Ammon's horn (tissue), 1 donor: ENCODE results near the gene NEO1.
A peak's percentile ranks its signal among the peaks of the same experiment; 100 is the strongest.

Experiments used
- DNase-seq: peaks from one replicate; pipeline ENCODE4 v3.0.0-alpha.2; 2016; ENCODE audit warnings: low spot score

The NEO1 gene

DNA sequence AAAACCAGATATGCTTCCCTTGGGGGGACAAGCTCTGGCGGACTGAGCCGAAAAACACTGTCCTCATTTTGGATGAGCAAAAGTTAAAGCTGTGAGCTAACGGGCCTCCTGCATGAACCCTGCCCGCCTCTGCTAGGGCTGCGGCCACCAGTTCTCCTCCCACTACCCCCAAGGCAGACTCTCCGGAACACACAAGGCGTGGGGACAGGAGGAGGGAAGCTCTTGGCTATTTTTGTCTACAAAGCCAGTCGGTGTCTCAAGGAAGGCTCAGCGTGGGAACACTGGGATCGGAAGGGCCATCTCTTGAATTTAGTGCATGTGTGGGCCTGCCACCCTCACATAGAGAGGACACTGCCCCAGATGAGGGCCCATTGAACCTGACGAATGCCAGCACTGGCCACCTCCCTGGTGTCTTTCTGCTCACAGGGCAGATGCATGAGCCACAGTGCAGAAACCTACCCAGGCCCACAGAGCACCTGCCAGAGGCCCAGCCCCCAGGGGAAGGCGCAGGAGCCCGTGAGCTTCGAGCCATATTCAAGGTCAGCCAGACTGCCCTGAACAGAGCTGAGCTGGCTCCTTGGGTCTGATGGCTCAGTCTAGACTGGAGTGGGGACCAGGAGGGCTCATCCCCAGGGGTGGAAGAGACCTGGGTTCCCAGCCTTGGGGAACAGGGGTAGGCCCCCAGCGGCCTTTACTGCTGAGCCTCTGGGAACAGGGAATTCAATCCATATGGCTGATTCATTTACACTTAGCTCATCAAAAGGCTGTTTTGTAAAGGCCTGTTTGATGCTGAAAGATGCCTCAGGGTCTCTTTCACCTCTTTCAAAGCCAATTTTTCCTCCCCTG is 278.2 kb downstream of the NEO1 start:
- no peak for DNase-seq

DNA sequence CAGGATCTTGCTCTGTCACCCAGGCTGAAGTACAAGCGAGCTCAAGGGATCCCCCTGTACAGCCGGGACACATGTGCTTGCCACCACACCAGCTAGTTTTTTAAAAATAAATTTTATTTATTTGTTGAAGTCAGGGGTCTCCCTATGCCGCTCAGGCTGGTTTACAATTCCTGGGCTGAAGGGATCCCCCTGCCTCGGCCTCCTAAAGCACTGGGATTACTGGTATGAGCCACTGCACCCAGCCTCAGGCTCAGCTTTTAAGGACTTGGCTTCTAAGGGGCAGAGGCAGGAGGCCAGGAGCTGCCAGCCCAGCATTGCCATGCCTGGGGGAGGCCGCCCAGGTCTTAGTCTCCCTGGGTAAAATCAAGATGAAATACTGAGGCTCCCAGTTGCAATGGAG is 279.2 kb downstream of the NEO1 start:
- no peak for DNase-seq

DNA sequence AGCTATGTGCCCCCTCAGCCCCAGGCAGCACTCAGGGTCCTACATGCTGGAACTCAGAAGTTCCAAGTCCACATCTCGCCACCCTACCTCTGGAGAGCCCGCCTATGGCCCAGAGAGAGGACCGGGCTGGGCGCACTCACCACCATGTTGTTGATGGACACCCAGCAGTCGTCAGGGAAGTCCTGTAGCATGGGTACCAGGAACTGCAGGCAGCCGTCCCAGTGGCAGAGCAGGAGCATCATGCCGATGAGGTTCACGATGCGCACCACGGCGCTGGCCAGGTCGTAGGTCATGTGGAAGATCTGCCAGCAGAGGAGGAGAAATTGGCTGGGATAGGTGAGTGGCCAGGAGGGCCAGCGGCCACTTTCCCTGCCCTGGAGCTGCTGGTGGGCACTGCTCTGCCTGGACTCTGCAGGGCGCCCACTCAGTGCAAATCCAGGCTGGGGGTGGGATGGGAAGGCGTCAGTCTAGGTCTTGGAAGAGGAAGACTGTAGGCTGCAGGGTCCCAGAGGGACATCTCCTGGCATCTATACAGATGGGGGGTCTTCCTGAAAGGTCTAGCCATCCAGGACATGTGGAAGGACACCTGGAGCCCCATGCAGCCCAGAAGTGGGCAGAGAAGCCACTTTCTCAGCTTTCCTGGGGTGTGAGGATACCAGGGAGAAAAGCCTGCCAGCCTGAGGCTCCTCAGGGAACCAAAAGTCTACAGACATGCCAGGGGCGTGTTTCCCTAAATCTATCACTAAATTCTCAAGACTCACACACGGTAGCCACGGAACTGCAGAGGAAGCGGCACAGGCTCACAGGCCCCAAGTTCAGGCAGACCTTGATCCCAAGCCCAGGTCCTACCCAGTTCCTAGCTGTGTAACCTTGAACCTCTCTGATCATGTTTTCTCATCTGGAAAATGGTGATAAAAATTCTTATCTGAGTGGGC is 280.0 kb downstream of the NEO1 start:
- no peak for DNase-seq

DNA sequence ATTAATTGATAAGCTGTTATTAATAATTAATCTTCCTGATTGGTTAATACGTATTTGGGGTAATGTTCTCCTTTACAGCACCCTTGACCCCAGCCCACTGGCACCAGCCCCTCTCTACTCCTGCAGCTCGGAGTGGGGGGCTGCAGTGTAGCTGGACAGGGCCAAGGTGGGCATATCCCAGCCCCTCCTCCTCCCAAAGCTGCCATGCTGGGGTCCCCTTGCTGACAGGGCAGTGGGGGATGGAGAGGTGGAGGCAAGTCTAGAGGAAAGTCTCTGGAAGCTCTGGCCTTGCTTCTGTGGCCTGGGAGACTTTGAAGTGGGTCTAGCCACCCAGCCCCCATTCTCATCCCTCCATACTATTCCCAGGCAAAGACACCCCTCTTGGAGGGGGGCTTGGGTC is 280.7 kb downstream of the NEO1 start:
- DNase-seq: no peak

DNA sequence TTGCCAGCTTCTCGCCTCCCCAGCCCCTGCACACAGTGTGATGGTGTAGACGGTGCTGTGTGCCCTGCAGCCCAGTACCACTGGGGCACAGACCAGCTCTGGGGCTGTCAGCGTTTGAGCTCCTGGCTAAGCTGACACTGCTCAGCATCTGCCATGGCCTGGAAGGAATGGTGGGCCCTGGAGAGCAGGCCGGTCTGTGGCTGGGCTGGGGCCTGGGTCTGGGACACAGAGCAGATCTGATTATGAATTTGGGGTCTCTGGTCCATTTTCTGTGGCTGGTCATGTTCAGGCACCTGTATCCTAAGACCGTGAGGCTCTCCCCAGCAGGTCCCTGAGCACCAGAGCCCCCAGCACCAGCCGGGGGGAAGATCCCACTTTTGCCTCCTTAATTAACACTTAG is 281.8 kb downstream of the NEO1 start:
- DNase-seq: no peak

DNA sequence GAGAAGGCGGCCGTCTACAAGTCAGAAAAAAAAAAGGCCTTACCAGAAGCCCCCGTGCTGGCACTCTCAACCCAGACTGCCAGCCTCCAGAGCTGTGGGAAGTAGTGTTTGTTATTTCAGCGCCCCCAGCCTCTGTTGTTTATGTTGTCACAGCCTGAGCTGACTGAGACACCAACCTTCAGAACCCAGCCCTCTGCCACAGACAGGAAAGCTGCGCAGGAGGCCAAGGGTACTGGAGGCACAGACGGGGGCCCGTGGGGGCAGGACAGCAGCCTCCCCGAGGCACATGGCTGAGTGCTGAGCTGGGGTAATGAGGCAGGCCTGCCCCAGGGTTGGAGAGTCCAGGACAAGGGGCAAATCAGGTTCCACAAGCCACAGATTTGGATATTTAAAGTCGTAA is 282.8 kb downstream of the NEO1 start:
- no peak for DNase-seq

DNA sequence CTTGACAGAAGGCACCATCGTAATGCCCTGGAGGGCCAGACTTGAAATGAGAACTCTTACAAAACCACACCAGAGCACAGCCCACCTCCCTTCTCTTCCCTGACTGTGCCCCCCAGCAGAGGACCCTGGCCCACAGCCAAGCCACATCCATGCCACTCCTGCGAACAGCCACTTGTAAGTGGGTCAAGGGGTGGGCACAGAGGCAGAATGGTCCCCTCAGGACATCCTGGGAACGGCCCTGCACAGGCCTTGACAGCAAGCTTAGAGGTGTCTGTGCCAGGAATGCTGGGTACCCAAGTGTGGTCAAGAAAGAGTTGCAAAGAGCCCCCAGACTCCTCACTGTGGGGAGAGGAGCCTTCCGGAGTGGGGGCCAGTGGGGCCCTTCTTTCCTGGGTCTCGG is 283.2 kb downstream of the NEO1 start:
- no peak for DNase-seq

DNA sequence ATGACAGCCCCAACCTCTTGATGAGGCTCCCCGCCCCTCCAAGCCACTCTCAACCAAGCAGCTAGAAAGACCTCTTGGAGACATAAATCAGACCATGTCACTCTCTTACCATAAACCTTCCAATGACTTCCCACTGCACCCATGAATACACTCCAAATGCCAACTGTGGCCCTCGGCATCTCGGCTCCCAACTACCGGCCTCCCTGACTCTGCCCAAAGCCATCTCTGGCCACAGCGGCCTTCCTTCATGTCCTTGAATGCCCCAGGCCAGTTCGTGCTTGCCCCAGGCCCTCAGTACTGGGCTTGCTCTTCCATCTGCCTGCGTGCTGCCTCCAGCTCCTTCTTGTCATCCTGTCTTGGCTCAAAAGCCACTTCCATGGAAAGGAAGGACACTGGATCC is 284.5 kb downstream of the NEO1 start:
- DNase-seq: no peak

DNA sequence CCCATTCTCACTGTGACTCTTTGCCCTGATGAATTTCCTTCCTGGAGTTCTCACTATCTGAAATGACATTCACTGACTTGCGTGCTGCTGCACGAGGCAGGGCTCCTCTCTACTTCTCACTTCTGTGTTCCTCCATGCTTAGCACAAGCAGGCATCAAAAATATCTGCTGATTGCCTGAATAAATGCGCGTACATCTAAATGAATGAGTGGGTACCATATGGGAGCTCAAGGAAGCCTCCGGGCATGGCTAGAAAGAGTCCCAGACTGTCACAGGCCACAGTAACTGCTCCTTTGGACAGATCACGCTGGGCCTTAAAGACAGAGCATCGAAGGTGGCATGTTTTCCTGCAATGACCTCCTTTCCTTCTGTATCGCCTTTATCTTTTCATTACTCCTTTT is 284.9 kb downstream of the NEO1 start:
- no peak for DNase-seq

DNA sequence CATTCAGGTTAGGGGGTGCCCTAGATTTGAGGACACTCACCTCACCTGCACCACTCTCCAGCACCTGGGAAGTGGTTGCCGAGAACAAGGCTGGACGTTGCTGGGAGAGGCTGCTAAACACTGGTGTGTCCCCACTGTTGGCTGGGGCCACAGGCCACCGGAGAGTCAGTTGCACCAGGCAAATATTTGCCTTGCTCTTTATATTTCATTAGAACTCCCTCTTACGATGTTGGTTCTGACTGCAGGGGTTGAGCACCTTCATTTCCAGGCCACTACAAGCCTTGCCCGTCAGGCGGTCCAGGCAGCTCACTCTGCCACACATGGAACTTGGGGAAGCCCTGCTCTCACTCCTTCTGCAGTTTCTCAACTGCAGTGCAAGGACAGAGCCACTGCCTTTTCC is 285.8 kb downstream of the NEO1 start:
- DNase-seq: no peak

DNA sequence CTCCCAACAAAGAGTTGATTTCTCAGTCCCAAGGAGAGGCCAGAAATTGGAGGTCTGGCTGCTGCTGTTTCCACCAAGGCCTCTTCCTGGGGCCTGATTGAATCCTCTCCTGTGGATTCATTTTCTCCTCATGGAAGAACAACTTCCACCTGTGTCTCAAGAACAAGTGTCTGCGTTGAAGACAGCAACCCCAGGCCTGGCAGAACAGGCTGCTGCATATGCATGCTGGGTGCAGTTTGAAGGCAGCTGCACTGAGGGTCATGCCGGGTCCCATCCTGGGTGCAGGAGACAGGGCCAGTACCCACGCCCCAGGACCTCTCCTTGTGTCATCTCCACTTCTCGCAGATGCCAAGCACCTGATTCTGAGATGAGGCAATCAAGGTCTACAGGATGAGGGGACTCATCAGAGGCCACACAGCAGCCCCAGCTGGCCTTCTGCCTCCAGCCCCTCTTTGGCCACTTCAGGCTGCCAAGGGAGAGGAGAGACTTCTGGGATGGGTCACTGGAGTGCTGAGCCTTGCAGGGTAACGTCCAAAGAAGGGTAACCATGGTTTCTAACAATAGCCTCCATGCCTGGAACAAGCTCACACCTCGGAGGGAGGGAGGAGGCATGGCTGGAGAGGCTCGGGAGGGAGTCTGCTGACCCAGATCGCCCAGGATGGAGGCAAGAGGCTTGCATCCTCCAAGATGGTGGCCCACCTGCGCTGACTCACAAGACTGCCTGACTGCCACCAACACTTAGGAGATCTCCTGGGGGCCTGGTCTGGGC is 286.5 kb downstream of the NEO1 start:
- DNase-seq: no peak

DNA sequence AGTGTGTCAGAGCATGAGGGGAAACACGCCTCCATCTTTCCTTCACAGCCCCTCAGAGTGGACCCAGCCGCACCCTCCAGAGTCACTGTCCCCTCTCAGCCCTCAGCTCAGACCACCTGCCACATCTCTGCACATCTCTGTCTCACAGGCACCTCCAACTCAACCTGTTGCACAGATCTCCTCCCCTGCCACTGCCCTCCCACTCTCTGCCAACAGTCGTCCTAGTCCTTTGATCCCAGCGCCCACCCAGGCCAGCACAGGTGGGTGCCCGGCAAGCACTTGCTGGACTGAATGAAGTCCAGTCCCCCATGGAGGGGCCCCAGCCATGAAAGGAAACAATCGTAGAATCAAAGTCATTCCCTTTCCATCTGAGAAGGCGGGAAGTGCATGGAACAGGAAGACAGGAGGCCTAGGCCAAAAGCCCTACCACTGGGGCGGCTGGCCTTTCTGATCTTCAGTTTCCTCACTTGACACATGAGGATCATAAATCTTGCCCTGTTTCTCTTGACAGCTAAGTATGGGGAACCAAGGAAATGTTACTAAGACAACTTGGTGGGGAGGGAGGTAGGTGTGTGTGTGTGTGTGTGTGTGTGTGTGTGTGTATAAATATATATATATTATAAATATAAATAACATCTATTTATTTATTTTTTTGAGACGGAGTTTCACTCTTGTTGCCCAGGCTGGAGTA is 288.4 kb downstream of the NEO1 start:
- DNase-seq: no peak

DNA sequence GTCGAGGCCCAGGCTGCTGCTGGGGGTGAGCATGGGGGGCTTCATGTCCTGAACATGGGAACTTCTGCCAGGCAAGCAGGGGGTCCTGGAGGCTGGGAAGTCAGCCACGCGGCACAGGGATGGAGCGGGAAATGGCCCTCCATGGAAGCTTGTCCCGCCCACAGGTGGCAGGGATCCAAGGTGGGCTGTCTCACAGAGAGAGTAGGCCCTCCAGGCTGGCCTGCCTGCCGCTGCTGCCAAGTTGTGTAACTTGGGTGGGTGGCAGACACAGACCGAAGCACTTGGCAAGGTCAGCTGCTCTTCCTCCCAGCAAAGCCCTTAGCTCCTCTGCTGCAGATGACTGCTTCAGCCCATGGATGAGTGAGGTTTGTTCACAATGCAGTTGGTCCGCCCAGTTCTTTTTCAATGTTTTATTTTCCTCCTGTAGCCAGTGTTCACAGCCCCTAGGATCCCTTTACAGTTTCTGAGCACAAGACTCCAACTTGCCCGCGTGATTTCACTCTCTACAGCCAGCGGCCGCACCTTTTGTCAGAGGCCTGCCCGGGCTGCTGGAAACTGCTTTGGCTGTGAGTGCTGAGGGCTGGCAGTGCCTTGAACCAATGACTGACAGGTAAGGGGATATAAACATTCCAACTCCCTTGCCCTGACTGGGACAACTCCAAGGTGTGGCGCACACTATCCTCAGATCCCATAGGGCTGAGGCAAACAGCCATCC is 289.8 kb downstream of the NEO1 start:
- DNase-seq: peak; percentile 14

DNA sequence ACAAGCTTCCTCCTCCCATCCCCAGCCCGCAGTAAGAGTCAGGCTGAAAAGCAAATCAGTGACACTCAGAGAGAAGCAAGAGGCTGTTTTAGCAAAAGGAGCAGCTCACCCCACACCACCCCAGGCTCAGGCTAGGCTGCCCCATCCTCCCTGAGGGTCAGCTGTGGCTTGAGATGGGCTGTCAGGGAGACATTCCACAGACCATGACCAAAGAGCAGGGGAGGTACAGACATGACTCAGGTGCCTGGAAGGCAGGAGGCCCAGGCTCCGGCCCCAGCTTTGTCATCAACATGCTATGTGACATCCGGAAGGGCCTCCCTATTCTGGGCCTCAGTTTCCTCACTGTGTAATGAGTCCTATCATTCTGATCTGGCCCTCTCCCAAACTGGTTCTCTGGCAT is 291.8 kb downstream of the NEO1 start:
- no peak for DNase-seq

DNA sequence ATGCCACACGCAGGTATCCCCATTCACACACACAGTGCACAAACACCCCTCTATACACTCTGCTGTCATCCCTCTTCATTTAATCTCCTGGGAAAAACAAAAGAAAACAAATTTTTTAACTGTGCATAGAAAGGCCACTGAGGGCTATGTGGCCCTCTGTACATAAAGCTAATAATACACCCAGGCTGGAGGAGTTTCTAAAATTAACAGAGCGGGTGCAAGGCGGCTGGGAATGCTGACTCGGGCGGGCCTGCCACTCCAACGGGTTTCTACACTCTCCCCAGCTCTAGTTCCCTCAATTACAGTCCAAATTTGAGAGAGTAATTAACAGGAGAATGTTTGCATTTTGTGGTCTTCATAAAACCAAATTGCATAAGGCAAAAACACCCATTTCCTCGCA is 293.4 kb downstream of the NEO1 start:
- no peak for DNase-seq

DNA sequence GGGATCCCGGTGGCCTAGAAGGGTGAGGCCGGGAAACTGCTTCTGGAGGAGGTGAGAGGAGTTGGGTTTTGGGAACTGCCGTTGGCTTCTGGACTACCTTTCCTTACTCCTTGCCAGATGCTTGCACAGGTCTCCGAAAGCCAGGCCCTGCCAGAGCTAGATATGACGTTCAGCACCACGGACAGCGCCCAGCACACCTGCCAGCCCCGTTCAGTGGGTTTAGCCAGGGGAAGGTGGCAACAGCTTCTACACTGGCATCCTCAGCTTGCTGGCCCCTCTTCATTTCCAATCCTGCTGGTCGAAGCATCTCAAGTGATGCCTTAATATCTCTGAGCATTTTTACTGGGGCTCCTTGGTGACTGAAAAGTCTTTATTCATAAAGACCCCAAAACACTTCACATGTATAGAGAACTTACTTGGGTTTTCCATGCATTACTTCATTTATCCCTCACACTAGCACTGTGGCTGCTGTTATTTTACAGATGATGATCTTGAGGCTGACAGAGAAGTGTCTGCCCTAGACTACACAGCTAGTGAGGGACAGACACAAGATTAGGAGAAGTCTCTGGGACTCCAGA is 294.6 kb downstream of the NEO1 start:
- DNase-seq: no peak

DNA sequence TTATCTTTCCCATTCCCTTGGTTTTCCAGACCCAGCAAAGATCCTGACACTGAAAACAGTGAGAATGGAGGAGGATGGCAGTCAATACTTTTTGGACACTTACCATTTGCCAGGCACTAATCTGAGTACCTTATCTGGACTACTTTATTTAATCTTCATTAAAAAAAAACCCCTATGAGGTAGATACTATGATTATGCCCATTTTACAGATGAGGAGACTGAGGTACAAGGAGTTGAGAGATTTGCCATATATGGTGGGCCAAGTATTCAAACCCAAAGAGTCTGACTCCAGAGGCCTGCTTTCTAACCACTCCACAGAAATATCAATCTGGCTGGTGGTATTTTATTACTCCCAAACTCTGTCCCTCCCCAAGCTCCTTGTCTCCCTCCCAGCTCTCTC is 296.9 kb downstream of the NEO1 start:
- no peak for DNase-seq

DNA sequence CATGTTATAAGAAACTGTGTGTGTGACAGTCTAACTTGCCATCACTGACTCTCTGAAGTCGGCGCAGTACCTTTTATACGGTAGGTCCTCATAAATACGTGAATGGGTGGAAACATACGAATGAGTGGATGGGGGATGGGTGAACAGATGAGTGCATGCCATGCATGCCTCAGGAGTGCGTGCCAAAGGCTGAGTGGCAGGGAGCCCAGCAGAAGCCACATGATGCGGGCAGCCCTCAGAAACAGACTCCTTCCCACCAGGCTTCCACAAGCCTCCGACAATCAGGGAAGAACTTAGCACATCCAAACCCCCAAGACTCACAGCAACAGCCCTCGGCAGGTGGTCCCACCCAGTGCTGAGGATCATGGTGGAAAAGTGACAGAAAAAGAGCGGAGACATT is 299.8 kb downstream of the NEO1 start:
- peak; percentile 72 for DNase-seq

DNA sequence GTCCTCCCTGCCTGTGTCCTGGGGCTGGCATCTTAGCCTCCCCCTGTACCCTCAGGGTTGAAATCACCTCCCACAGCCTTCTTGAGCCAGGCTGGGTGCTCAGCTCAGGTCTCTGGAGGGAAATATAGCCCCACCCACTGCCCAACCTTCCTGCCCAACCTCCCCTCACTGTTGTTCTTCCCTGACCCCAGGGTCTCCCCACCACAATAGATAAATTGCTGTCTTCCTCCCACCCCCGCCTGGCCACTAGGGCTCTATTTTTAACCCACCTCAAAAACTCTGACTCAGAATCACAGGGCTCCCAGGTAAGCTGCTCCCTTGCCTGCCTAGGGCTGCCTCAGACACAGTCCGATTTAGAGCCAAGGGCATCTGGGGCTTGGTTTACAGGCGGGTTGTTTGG is 301.5 kb downstream of the NEO1 start:
- DNase-seq: no peak

DNA sequence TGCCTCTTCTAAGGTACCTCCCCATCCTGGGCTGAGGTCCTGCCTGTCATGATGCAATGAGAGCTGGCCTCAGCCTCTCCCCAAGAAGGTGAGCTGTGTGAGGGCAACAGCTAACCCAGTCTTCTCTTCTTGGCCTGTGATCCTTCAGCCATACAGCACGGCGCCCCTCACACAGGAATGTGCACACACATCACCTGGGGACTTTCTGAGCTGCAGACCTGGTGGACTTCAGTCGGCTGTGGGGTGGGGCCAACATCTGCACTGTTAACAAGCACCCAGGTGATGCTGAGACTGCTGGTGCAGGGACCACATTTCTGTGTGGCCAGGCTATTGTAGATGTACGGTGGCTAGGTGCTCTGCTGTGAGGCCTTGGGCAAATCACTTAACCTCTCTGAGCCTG is 302.0 kb downstream of the NEO1 start:
- no peak for DNase-seq
